GM12891 (cell line): ENCODE results near the gene PVR.
"Not testable (repeated sequence)": the region's sequence is repeated elsewhere in the genome, so short reads cannot be mapped to it uniquely, and the experiment has no call there.

ENCODE experiments used
- POLR2AphosphoS5 ChIP-seq: IDR thresholded peaks from 2 replicates; pipeline ENCODE4 v1.6.1; 2011; ENCODE audit warnings: low read depth, low read length, control low read depth
- TAF1 ChIP-seq: IDR thresholded peaks from 2 replicates; pipeline ENCODE4 v1.6.1; 2011; ENCODE audit warnings: low read depth, low read length, control low read depth

GRCh38 chr19:44631611-44632010 is 12.1 kb upstream of the PVR start:
- not testable (repeated sequence) for TF ChIP-seq POLR2AphosphoS5, TAF1
